Measurements from ENCODE around the gene OTOGL.

The OTOGL gene

GRCh38 chr12:80359703-80360102 is 260.4 kb downstream of the OTOGL start:
- DNase-seq (ENCODE audit: low read depth in 2 of 2) = no peak

DNA sequence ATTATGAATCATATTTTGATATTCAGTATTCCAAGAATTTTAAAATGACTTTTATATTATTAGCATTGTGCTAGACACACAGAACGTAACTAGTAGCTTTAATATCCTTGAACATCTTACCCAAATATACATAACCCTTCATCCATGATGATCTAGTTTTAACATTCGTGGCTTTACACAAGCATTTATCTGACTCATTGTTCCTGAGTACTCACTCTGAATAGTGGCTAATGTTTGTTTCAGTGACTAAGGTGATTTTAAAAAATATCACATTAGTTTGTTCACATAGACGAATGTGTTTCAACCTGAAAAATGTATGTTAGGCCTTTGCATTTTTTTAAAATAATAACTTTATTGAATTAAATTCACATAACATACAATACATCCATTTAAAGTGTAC is 264.7 kb downstream of the OTOGL start:
- no peak for DNase-seq (ENCODE audit: low read depth in 2 of 2)

GRCh38 chr12:80373666-80374065 is 274.3 kb downstream of the OTOGL start:
- no peak for DNase-seq (ENCODE audit: low read depth in 2 of 2)

DNA sequence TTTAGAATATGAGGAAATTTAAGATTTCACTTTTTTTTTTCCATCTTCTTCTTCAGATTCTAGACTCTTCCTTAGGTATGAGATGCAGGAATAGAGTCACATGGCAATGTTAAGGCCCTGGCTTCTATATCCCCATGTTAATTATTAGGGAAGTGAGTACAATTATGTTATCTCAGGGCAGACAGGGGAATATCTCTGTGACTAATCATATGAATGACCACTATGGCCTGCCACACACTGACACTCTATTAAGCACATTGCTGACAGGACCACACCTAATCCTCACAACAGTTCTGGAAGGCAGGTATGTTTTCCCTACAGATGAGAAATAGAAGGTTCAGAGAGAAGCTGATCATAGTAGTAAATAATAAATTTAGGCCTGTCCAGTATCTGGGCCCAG is 275.3 kb downstream of the OTOGL start:
- DNase-seq (ENCODE audit: low read depth in 2 of 2) = no peak

GRCh38 chr12:80377140-80377794 is 277.9 kb downstream of the OTOGL start:
- no peak for DNase-seq (ENCODE audit: low read depth in 2 of 2)

GRCh38 chr12:80381121-80381520 is 281.8 kb downstream of the OTOGL start:
- DNase-seq (ENCODE audit: low read depth in 2 of 2) = no peak

- DNase-seq (ENCODE audit: low read depth in 2 of 2) = no peak
Observed at GRCh38 chr12:80382254-80382653, 282.9 kb downstream of the OTOGL start.

GRCh38 chr12:80400571-80400991 is 301.2 kb downstream of the OTOGL start:
- DNase-seq (ENCODE audit: low read depth in 2 of 2) = no peak

GRCh38 chr12:80401191-80401590 is 301.9 kb downstream of the OTOGL start:
- DNase-seq (ENCODE audit: low read depth in 2 of 2) = no peak

- DNase-seq (ENCODE audit: low read depth in 2 of 2) = no peak
Observed at GRCh38 chr12:80404629-80405028, 305.3 kb downstream of the OTOGL start.

- DNase-seq (ENCODE audit: low read depth in 2 of 2) = no peak
Observed at GRCh38 chr12:80406253-80406652, 306.9 kb downstream of the OTOGL start.

GRCh38 chr12:80411787-80412186 is 312.4 kb downstream of the OTOGL start:
- DNase-seq (ENCODE audit: low read depth in 2 of 2) = no peak

DNA sequence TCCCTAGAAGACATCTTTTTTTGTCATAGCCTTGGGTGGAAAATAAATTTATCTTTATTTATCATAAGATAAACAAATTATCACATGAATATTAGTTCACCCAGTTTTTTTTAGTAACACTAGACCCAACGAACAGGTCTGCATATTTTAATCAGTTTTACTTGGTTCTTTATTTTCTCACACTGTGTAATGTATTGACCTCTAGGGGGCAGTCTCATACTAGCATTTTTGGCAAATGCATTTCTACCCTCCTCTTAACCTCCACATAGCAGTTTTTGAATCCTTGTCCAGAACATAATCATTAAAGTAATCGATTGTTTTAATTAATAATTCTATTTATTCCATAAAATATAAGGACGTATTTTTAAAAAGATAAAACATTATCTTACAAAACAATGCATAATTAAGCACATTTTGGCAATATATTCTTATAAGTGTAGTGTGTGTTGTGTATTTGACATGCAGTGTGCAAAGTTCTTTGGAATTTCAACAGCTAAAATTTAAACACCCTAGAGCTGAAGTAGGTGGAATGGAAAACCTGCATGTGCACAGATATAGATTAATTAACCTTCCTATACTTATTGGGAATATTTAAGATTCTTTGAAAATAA is 313.1 kb downstream of the OTOGL start:
- no peak for DNase-seq (ENCODE audit: low read depth in 2 of 2)

- DNase-seq (ENCODE audit: low read depth in 2 of 2) = no peak
Observed at GRCh38 chr12:80413462-80413861, 314.1 kb downstream of the OTOGL start.

GRCh38 chr12:80415466-80415865 is 316.1 kb downstream of the OTOGL start:
- no peak for DNase-seq (ENCODE audit: low read depth in 2 of 2)

DNA sequence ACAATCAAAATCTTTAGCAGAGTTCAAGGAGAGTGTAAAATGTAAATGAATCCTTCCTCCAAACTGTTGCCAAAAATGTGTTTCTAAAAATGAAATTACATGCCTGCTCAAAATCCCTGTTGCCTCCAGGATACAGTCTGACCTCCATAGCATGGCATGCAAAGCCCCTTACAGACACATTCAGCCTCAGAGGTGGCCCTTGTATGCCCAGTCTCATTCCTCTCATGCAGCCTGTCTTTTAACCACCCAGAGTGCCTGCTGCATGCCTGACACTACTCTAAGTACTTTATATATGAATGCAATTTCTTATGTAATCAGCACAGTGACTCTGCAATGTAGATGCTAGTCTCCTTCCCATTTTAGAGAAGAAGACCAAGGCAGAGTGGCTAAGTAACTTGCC is 320.3 kb downstream of the OTOGL start:
- no peak for DNase-seq (ENCODE audit: low read depth in 2 of 2)

DNA sequence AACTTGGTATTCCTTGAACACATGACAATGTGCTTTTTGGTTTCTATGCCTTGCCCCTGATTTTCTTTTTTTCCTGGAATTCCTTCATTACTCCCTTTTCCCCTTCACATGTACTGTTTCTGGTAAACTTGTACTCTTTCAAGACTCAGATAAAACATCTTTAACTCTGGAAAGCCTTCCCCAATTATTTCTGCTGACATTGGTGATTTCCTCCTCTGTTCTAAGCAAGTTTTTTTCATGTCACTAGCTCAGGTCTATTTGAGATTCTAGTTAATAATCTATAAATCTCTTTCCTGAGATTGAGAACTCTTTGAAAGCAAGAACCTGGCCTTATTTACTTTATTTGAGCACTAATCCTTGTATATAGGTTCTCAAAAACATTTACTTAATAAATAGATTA is 320.7 kb downstream of the OTOGL start:
- no peak for DNase-seq (ENCODE audit: low read depth in 2 of 2)

GRCh38 chr12:80422550-80422949 is 323.2 kb downstream of the OTOGL start:
- no peak for DNase-seq (ENCODE audit: low read depth in 2 of 2)
